Keratinocyte (primary cell): ENCODE data around the gene CTDSPL.

Experiments
- CTCF ChIP-seq, 3 experiments: IDR thresholded peaks in 1 of 3; conservative IDR thresholded peaks in 1 of 3; optimal IDR thresholded peaks in 1 of 3; 2 replicates in 2 of 3; 3 replicates in 1 of 3; pipeline versions ENCODE3 to v1.5.1; 2011; ENCODE audit warnings: low read length in 3 of 3, mild to moderate bottlenecking in 3 of 3, moderate library complexity in 2 of 3, control low read depth in 1 of 3, inconsistent platforms in 1 of 3; ENCODE audit not compliant: insufficient read depth in 2 of 3; ENCODE audit errors: extremely low read depth in 1 of 3
- EZH2 ChIP-seq: IDR thresholded peaks from one replicate; pipeline ENCODE4 v1.6.1; 2012; ENCODE audit warnings: inconsistent platforms, mild to moderate bottlenecking, low read length, moderate library complexity

- no peak for TF ChIP-seq CTCF (optimal IDR thresholded peaks at IDR 0.05 in 1 of 3, IDR thresholded peaks at IDR 0.05 in 1 of 3, conservative IDR thresholded peaks at IDR 0.05 in 1 of 3; ENCODE audit: extremely low read depth in 1 of 3, insufficient read depth in 2 of 3, low read length in 3 of 3)
- no peak for TF ChIP-seq EZH2
These were observed 149.4 kb downstream of the CTDSPL start for GRCh38 chr3:38011111-38011510.
